ENCODE measurements around the gene PEX5L.

PEX5L gene

GRCh38 chr3:179887295-179887943, 149.3 kb downstream of the PEX5L start:
- DNase-seq: no peak

- DNase-seq: no peak
Measured at GRCh38 chr3:179885950-179886349, 150.8 kb downstream of the PEX5L start.

GRCh38 chr3:179884136-179884535, 152.6 kb downstream of the PEX5L start:
- no peak for DNase-seq

- DNase-seq: no peak
Measured at GRCh38 chr3:179882292-179882691, 154.4 kb downstream of the PEX5L start.

- no peak for DNase-seq
Measured at GRCh38 chr3:179881791-179882190, 154.9 kb downstream of the PEX5L start.

- DNase-seq: no peak
Measured at GRCh38 chr3:179880868-179881267, 155.9 kb downstream of the PEX5L start.

GRCh38 chr3:179876440-179876839, 160.3 kb downstream of the PEX5L start:
- DNase-seq: no peak

- no peak for DNase-seq
Measured at GRCh38 chr3:179872842-179873241, 163.9 kb downstream of the PEX5L start.

GRCh38 chr3:179871782-179872181, 165.0 kb downstream of the PEX5L start:
- DNase-seq: no peak

GRCh38 chr3:179868715-179869114, 168.0 kb downstream of the PEX5L start:
- no peak for DNase-seq

- no peak for DNase-seq
Measured at GRCh38 chr3:179867961-179868360, 168.8 kb downstream of the PEX5L start.

- no peak for DNase-seq
Measured at GRCh38 chr3:179865861-179866505, 170.8 kb downstream of the PEX5L start.

GRCh38 chr3:179861953-179862352, 174.8 kb downstream of the PEX5L start:
- no peak for DNase-seq

- DNase-seq: no peak
Measured at GRCh38 chr3:179861292-179861691, 175.4 kb downstream of the PEX5L start.

- DNase-seq: no peak
Measured at GRCh38 chr3:179860275-179861107, 176.2 kb downstream of the PEX5L start.

- DNase-seq: no peak
Measured at GRCh38 chr3:179853176-179853575, 183.6 kb downstream of the PEX5L start.

GRCh38 chr3:179852142-179852905, 184.4 kb downstream of the PEX5L start:
- DNase-seq: no peak

GRCh38 chr3:179848711-179849110, 188.0 kb downstream of the PEX5L start:
- DNase-seq: no peak

GRCh38 chr3:179842061-179842460, 194.7 kb downstream of the PEX5L start:
- no peak for DNase-seq

GRCh38 chr3:179840985-179841384, 195.8 kb downstream of the PEX5L start:
- DNase-seq: no peak

GRCh38 chr3:179837374-179837773, 199.4 kb downstream of the PEX5L start:
- no peak for DNase-seq

GRCh38 chr3:179833294-179833693, 203.4 kb downstream of the PEX5L start:
- DNase-seq: no peak

GRCh38 chr3:179832333-179832854, 204.3 kb downstream of the PEX5L start:
- DNase-seq: no peak

Measured in GOT3 (cell line).